Left ventricle myocardium superior (tissue), 1 donor: ENCODE results near the gene NCMAP. TPM values are rescaled to one million over a fixed set of nuclear protein-coding genes. Genes with fewer than 3 reads are reported as not detected.
"Not testable (repeated sequence)": the region's sequence is repeated elsewhere in the genome, so short reads cannot be mapped to it uniquely, and the experiment has no call there.

Experiments
- ATAC-seq: fragments of 200-7000 bp; cut with Tn5 transposase; one replicate; pipeline ENCODE4 v1.9.1; 2020; ENCODE audit warnings: mild to moderate bottlenecking, moderate library complexity
- DNase-seq: peaks from one replicate; pipeline ENCODE4 v3.0.0-alpha.2; 2020
- intact Hi-C: fragments of 100-400 bp; cut with micrococcal nuclease; formaldehyde crosslinking; loops from one replicate; pipeline ENCODE4 v1.11.0; 2022
- long read RNA-seq: library from polyadenylated mRNA; unstranded; transcript quantifications from one replicate; pipeline ENCODE4 v2.0.0, GENCODE V29; 2021
- total RNA-seq: library from RNA; stranded (reverse); fragmentation: NEBNext Ultra II Directional; extraction: Animal tissue kit (Norgen Biotek cat#: 25700); gene quantifications from one replicate; pipeline ENCODE4 v1.2.1, GENCODE V29; 2021
- donor health status: DM: no; HTN: yes; CAD: no; lungs with severe emphysema.

Gene NCMAP
- 0.27 TPM for total RNA-seq
- long read RNA-seq, partial matches to known transcripts = 0 of 1 reads
- long read RNA-seq, other reads (novel, unspliced or antisense) = 1 of 1 reads

GRCh38 chr1:24555591-24556413 lies at the start of gene NCMAP:
Gene NCMAP, plus strand, starts transcription at chr1:24556087. Its CDS starts 39,344 bp downstream, at chr1:24595431.
- peak; percentile 73 for ATAC-seq
- peak; percentile 62 for DNase-seq
- intact Hi-C loops = no loop called here

GRCh38 chr1:24506691-24507381 lies 49.1 kb upstream of the NCMAP start:
- DNase-seq (no peak), ATAC-seq (no peak)
- intact Hi-C loops = no loop called here

- DNase-seq = no peak
- intact Hi-C loops = no loop called here
Measured at GRCh38 chr1:24507405-24507804, 48.5 kb upstream of the NCMAP start.

GRCh38 chr1:24508911-24509310 lies 47.0 kb upstream of the NCMAP start:
- ATAC-seq (no peak), DNase-seq (no peak)
- intact Hi-C loops = no loop called here

More at GRCh38 chr1:24507405-24507804, 48.5 kb upstream of the NCMAP start:
- no peak for ATAC-seq

- DNase-seq (no peak), ATAC-seq (no peak)
- intact Hi-C loops = no loop called here
Measured at GRCh38 chr1:24513706-24514105, 42.2 kb upstream of the NCMAP start.

GRCh38 chr1:24514946-24515345 lies 40.9 kb upstream of the NCMAP start:
- no peak for DNase-seq
- intact Hi-C loops = no loop called here
- ATAC-seq = no peak

GRCh38 chr1:24515671-24516209 lies 40.1 kb upstream of the NCMAP start:
- DNase-seq, intact Hi-C loops: not testable (repeated sequence)
- ATAC-seq = peak; percentile 26

- no peak for DNase-seq
- ATAC-seq = no peak
- intact Hi-C loops = no loop called here
Measured at GRCh38 chr1:24516506-24516905, 39.4 kb upstream of the NCMAP start.

- ATAC-seq = no peak
- intact Hi-C loops = no loop called here
- DNase-seq = no peak
Measured at GRCh38 chr1:24517898-24518297, 38.0 kb upstream of the NCMAP start.

GRCh38 chr1:24520282-24520681 lies 35.6 kb upstream of the NCMAP start:
- intact Hi-C loops, ATAC-seq, DNase-seq: not testable (repeated sequence)

GRCh38 chr1:24525606-24526005 lies 30.3 kb upstream of the NCMAP start:
- intact Hi-C loops = no loop called here
- ATAC-seq (no peak), DNase-seq (no peak)

- intact Hi-C loops = no loop called here
- DNase-seq (no peak), ATAC-seq (no peak)
Measured at GRCh38 chr1:24526045-24526444, 29.8 kb upstream of the NCMAP start.

GRCh38 chr1:24526940-24527542 lies 28.8 kb upstream of the NCMAP start:
- no peak for DNase-seq
- no peak for ATAC-seq
- intact Hi-C loops = no loop called here

- ATAC-seq = no peak
- DNase-seq = no peak
- intact Hi-C loops = no loop called here
Measured at GRCh38 chr1:24528744-24529143, 27.1 kb upstream of the NCMAP start.

- ATAC-seq, DNase-seq, intact Hi-C loops: not testable (repeated sequence)
Measured at GRCh38 chr1:24529292-24529691, 26.6 kb upstream of the NCMAP start.

GRCh38 chr1:24535021-24535424 lies 20.9 kb upstream of the NCMAP start:
- DNase-seq = peak; percentile 32
- ATAC-seq = no peak
- intact Hi-C loops = no loop called here

GRCh38 chr1:24535778-24536177 lies 20.1 kb upstream of the NCMAP start:
- DNase-seq (no peak), ATAC-seq (no peak)
- intact Hi-C loops = no loop called here

GRCh38 chr1:24536391-24536840 lies 19.5 kb upstream of the NCMAP start:
- intact Hi-C loops = no loop called here
- DNase-seq = no peak
- no peak for ATAC-seq

- DNase-seq (no peak), ATAC-seq (no peak)
- intact Hi-C loops = no loop called here
Measured at GRCh38 chr1:24540051-24540905, 15.6 kb upstream of the NCMAP start.
